GM13977 (cell line): Measurements from ENCODE around the gene SSUH2.
"Not testable (repeated sequence)": the region's sequence is repeated elsewhere in the genome, so short reads cannot be mapped to it uniquely, and the experiment has no call there.

Source experiments
- DNase-seq: peaks from one replicate; pipeline ENCODE4 v3.0.0; 2012; ENCODE audit warnings: low spot score
- in situ Hi-C: fragments of 300-500 bp; cut with MboI; formaldehyde crosslinking; loops from one replicate; pipeline ENCODE4 v1.12.0; 2022; ENCODE audit warnings: low sequenced_read_pairs, low pct_unique_long_range_greater_than_20kb, mixed read lengths, inconsistent platforms; ENCODE audit not compliant: unreplicated experiment
- TF ChIP-seq, protein P1 (sequence below): IDR thresholded peaks from 2 replicates; pipeline ENCODE4 v1.5.1; 2012; ENCODE audit warnings: mild to moderate bottlenecking, control low read depth; ENCODE audit not compliant: insufficient read depth; ENCODE audit errors: extremely low read depth, missing control alignments

SSUH2 gene

DNA sequence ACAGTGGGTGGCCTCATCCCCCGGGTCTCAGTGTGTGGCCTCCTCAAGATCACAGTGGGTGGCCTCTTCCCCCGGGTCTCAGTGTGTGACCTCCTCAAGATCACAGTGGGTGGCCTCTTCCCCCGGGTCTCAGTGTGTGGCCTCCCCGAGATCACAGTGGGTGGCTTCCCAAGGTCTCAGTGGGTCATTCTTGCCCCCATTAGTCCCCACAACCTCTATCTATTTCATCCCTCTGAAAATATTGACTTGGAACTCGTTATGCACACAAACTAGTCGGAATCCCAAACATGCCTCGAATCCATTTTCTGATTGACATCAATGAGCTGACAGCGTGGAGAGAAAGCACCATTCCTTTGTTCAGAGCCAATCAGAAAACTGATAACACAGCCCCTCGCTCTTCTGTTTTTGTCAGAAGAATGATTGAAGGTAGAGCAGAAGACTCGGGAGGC, 10.8 kb upstream of the SSUH2 start:
- TF ChIP-seq, protein P1, sequence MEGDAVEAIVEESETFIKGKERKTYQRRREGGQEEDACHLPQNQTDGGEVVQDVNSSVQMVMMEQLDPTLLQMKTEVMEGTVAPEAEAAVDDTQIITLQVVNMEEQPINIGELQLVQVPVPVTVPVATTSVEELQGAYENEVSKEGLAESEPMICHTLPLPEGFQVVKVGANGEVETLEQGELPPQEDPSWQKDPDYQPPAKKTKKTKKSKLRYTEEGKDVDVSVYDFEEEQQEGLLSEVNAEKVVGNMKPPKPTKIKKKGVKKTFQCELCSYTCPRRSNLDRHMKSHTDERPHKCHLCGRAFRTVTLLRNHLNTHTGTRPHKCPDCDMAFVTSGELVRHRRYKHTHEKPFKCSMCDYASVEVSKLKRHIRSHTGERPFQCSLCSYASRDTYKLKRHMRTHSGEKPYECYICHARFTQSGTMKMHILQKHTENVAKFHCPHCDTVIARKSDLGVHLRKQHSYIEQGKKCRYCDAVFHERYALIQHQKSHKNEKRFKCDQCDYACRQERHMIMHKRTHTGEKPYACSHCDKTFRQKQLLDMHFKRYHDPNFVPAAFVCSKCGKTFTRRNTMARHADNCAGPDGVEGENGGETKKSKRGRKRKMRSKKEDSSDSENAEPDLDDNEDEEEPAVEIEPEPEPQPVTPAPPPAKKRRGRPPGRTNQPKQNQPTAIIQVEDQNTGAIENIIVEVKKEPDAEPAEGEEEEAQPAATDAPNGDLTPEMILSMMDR, result no peak
- in situ Hi-C loops, result no loop called here
- no peak for DNase-seq

DNA sequence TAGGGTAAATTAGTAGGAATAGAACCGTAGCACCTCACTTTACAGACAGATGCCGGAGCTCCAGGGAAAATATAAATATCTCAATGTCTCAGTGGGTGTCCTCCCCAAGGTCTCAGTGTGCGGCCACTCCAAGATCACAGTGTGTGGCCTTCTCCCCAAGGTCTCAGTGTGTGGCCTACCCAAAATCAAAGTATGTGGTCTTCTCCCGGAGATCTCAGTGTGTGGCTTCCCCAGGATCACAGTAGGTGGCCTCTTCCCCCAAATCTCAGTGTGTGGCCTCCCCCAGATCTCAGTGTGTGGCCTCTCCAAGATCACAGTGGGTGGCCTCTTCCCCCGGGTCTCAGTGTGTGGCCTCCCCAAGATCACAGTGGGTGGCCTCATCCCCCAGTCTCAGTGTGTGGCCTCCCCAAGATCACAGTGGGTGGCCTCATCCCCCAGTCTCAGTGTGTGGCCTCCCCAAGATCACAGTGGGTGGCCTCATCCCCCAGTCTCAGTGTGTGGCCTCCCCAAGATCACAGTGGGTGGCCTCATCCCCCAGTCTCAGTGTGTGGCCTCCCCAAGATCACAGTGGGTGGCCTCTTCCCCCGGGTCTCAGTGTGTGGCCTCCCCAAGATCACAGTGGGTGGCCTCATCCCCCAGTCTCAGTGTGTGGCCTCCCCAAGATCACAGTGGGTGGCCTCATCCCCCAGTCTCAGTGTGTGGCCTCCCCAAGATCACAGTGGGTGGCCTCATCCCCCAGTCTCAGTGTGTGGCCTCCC, 10.2 kb upstream of the SSUH2 start:
- DNase-seq, in situ Hi-C loops: not testable (repeated sequence)

DNA sequence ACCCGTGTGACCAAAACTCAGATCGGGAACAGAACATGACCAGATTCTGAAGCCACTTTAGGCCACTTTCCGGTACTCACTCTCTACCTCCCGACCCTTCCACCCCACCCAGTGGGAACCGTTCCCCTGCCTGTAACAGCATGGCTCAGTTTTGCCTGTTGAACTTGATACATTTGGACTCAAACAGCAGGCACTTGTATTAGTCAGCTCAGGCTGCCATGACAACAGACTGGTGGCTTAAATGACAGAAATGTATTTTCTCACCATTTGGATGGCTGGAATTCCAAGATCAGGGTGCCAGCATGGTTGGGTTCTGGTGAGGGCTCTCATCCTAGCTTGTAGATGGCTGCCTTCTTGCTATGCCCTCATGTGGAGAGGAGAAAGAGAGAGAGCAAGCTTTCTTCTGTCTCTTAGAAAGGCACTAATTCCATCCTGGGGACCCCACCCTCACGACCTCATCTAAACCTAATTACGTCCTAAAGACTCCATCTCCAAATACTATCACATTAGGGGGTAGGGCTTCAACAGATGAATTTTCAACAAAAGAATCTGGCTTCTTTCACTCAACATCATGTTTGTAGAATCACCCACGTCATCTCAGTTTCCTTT, 9.3 kb upstream of the SSUH2 start:
- TF ChIP-seq, protein P1, result no peak
- DNase-seq, result no peak
- in situ Hi-C loops, result no loop called here

DNA sequence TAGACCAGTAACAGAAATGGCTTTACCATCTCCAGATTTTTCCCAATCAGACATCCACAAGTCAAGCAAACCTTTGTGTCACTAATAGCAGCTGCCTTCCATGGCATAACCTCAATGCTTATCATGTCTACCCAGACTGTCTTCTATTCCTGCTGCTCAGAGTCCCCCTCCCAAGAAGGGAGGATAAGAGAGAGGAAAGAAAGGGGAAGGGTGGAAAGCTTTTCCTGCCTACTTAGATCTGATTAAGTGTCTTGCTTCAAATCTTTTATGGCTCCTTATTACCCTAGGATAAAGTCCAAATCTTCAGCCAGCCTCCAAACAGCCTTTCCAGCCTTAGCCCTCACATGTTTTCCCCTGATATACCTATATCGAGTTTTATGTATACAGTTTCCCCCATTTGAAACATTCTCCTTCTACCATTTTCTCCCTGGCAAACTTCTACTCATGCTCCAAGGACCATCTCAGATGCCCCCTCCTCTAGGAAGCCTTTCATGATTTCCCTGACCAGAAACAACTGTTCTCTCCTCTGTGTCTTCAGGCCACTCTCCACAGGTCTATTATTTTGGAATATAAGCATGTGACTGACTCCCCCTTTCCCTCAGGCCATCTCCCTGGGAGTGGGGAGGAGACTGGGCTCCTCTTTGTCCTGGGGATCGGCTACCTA, 7.9 kb upstream of the SSUH2 start:
- TF ChIP-seq, protein P1, result no peak
- in situ Hi-C loops, result no loop called here
- no peak for DNase-seq

DNA sequence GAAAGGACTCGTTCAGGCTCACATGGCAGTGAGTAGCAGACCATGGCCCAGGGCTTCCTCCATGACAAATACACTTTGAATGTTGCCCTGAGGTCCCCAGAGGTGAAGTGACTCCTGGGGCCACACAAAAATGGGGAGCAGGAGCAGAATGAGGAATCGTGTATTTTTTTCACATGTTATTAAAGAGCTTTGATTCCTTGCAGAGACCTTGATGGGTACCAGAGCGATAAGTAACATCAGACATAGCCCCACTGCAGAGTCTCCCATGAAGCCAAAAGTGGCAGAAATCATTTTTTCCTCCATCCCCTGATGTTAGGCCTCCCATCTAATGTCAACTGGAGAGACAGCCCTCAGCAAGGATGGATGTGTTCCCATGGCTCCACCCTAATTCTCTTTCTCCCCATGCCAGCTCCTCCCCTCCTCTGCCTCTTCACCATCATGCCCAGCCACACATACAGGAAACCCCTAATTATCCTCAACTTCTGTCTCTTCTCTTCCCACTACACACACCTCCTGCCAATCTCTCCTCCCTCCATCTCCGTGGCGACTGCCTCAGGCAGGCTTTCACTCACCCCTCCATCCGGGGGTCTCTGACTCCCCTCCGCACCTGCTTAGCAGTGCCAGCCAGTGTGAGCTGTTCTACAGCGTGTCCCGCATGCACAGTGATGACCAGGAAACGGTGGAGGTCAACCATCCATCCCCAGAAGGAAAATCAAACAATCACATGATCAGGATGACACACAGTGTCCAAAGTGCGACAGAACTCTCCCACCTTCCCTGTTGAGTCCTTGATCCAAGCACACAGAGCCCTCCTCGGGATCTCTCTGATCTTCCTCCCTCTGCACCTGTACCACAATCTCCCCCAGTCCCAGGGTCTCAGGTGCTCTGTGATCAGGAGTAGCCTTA, 7.1 kb upstream of the SSUH2 start:
- in situ Hi-C loops, result no loop called here
- no peak for DNase-seq
- TF ChIP-seq, protein P1, result no peak

DNA sequence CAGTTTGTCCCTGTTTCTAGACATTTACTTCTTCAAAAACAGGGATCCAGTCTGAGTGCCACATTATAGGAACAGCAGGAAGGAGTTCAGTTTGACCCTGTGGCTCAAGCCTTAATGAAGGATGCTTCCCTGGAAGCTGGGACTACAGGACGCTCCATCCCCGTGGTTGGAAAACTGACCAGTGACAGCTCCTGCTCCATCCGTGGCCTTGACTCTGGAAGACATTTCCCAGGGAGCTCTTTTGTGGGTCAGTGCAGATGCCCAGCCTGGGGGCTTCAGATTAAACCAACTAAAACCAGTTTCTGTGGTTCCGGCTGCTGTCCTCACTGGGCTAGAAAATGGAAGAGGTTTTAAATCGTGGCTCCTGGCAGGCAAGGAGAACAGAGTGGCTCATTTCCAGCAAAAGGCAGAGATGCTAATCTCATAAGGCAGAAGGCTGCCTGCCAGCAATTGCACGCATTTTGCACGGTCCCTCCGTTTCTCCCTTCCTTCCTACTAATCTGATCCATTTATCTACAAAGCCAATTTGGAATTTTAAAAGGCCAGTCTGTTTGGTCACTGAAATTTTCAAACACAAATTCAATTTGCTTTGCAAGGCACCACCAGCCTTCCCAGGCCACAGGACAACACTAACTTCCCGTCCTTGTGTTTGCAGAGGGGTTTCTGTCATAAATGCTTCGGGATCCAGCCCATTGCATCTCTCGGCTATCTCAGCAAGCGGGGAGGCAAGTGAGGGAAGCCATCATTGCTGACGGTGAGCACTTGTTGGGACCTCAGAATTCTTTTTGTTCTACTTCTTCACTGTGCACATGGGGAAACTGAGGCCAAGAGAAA, 6.2 kb upstream of the SSUH2 start:
- TF ChIP-seq, protein P1, result no peak
- no peak for DNase-seq
- in situ Hi-C loops, result no loop called here
